AG10803 (cell line): ENCODE data around the gene PARP15.

ENCODE experiments used
- DNase-seq: peaks from one replicate; pipeline ENCODE4 v3.0.0; 2010; ENCODE audit warnings: low read depth
- H3K4me3 ChIP-seq: 2 replicates; pipeline ENCODE4 v1.5.1; 2011; ENCODE audit warnings: mild to moderate bottlenecking, low read length, control low read depth
- TF ChIP-seq, protein P1 (sequence below): conservative IDR thresholded peaks from 2 replicates; pipeline ENCODE4 v1.5.1; 2011; ENCODE audit warnings: mild to moderate bottlenecking, low read length, control low read depth, inconsistent platforms

Gene PARP15

GRCh38 chr3:122627301-122627700 is 49.9 kb downstream of the PARP15 start:
- no peak overlapping the region for H3K4me3 ChIP-seq
- no peak for DNase-seq

GRCh38 chr3:122628567-122628966 is 51.1 kb downstream of the PARP15 start:
- DNase-seq: no peak
- TF ChIP-seq, protein P1, sequence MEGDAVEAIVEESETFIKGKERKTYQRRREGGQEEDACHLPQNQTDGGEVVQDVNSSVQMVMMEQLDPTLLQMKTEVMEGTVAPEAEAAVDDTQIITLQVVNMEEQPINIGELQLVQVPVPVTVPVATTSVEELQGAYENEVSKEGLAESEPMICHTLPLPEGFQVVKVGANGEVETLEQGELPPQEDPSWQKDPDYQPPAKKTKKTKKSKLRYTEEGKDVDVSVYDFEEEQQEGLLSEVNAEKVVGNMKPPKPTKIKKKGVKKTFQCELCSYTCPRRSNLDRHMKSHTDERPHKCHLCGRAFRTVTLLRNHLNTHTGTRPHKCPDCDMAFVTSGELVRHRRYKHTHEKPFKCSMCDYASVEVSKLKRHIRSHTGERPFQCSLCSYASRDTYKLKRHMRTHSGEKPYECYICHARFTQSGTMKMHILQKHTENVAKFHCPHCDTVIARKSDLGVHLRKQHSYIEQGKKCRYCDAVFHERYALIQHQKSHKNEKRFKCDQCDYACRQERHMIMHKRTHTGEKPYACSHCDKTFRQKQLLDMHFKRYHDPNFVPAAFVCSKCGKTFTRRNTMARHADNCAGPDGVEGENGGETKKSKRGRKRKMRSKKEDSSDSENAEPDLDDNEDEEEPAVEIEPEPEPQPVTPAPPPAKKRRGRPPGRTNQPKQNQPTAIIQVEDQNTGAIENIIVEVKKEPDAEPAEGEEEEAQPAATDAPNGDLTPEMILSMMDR: no peak
- H3K4me3 ChIP-seq: no peak overlapping the region

More at GRCh38 chr3:122627301-122627700, 49.9 kb downstream of the PARP15 start:
- TF ChIP-seq, protein P1: no peak

DNA sequence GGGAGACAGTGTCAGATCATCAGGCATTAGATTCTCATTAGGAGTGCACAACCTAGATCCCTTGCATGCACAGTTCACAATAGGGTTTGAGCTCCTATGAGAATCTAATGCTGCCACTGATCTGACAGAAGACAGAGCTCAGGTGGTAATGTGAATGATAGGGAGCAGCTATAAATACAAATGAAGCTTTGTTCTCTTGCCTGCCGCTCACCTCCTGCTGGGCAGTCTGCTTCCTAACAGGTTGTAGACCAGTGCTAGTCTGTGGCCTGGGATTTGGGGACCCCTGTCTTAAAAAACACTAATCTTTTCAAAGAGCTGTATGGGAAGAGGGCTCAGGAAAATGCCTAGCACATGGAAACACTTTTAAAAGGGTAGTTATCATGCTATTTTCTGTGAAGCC is 52.3 kb downstream of the PARP15 start:
- TF ChIP-seq, protein P1: no peak
- H3K4me3 ChIP-seq: no peak overlapping the region
- DNase-seq: no peak

- TF ChIP-seq, protein P1: no peak
- DNase-seq: peak; percentile 42
- no peak overlapping the region for H3K4me3 ChIP-seq
Observed at GRCh38 chr3:122635789-122636188, 58.3 kb downstream of the PARP15 start.

GRCh38 chr3:122636697-122637096 is 59.2 kb downstream of the PARP15 start:
- H3K4me3 ChIP-seq: no peak overlapping the region
- TF ChIP-seq, protein P1: no peak
- no peak for DNase-seq

GRCh38 chr3:122640437-122640999 is 63.1 kb downstream of the PARP15 start:
- TF ChIP-seq, protein P1: no peak
- H3K4me3 ChIP-seq: no peak overlapping the region
- DNase-seq: no peak

DNA sequence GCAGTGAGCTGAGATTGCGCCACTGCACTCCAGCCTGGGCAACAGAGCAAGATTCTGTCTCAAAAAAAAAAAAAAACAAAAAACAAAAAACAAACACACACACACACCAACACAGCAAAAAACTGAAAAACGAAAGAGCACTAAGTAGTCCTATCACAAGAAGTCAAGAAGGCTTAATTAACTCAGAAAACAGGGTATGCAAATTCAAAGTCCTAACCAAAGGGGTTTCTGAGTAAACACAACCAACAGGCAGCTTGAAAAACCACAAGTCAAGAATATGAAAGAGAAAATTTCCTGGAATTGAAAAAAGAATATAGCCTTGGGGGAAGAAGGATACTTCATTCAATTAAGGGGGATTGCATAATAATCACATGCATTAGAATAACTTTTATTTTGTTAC is 65.5 kb downstream of the PARP15 start:
- no peak overlapping the region for H3K4me3 ChIP-seq
- TF ChIP-seq, protein P1: no peak
- DNase-seq: no peak
